GM23338 (cell line): ENCODE data around the gene CCDC134. TPM values are rescaled to one million over a fixed set of nuclear protein-coding genes. Genes with fewer than 3 reads are reported as not detected.

ENCODE experiments used
- ATAC-seq: fragments of 200-7000 bp; cut with Tn5 transposase; 3 replicates; pipeline ENCODE4 v1.9.1; 2020
- DNase-seq: peaks from one replicate; pipeline ENCODE4 v3.0.0-alpha.2; 2015; ENCODE audit warnings: low spot score
- H2AFZ ChIP-seq: fragments of 200-600 bp; sonication (generic); 2 replicates; pipeline ENCODE4 v1.8.0; 2016; ENCODE audit warnings: antibody characterized with exemption, mild to moderate bottlenecking, moderate library complexity
- H3F3A ChIP-seq: fragments of 200-600 bp; sonication (generic); replicated peaks from 2 replicates; pipeline ENCODE4 v1.8.0; 2017; ENCODE audit warnings: antibody characterized with exemption, mixed run types, low read depth
- H3K27ac ChIP-seq: fragments of 200-600 bp; sonication (generic); 2 replicates; pipeline ENCODE4 v1.6.1; 2016; ENCODE audit warnings: low read depth
- H3K27me3 ChIP-seq: fragments of 200-600 bp; sonication (generic); 2 replicates; pipeline ENCODE4 v1.8.0; 2016; ENCODE audit warnings: mild to moderate bottlenecking, mixed run types, moderate library complexity; ENCODE audit not compliant: insufficient read depth
- H3K36me3 ChIP-seq: fragments of 200-600 bp; sonication (generic); 2 replicates; pipeline ENCODE4 v1.8.0; 2016; ENCODE audit warnings: mild to moderate bottlenecking; ENCODE audit not compliant: insufficient read depth
- H3K4me1 ChIP-seq: fragments of 200-600 bp; sonication (generic); 2 replicates; pipeline ENCODE4 v1.8.0; 2016; ENCODE audit warnings: mild to moderate bottlenecking, moderate library complexity; ENCODE audit not compliant: insufficient read depth
- H3K4me2 ChIP-seq: fragments of 200-600 bp; sonication (generic); 2 replicates; pipeline ENCODE4 v1.7.1; 2017; ENCODE audit warnings: mixed run types
- H3K4me3 ChIP-seq: fragments of 200-600 bp; sonication (generic); 2 replicates; pipeline ENCODE4 v1.6.1; 2016; ENCODE audit warnings: mixed run types
- H3K79me2 ChIP-seq: fragments of 200-600 bp; sonication (generic); replicated peaks from 2 replicates; pipeline ENCODE4 v1.8.0; 2017; ENCODE audit warnings: mild to moderate bottlenecking; ENCODE audit not compliant: insufficient read depth
- H3K9me2 ChIP-seq: fragments of 200-600 bp; sonication (generic); 2 replicates; pipeline ENCODE4 v1.8.0; 2017; ENCODE audit not compliant: insufficient read depth
- H4K20me1 ChIP-seq: fragments of 200-600 bp; sonication (generic); replicated peaks from 2 replicates; pipeline ENCODE4 v1.8.0; 2017; ENCODE audit warnings: mild to moderate bottlenecking; ENCODE audit not compliant: insufficient read depth
- H3K27ac Mint-ChIP-seq: 2 replicates; pipeline ENCODE4 v1.8.0; 2020; ENCODE audit warnings: inconsistent platforms, mild to moderate bottlenecking, moderate library complexity, mixed read lengths
- H3K27me3 Mint-ChIP-seq: 3 replicates; pipeline ENCODE4 v1.8.0; 2022; ENCODE audit warnings: low read depth, mild to moderate bottlenecking, moderate library complexity, mixed read lengths, inconsistent platforms; ENCODE audit not compliant: insufficient read depth, poor library complexity
- H3K36me3 Mint-ChIP-seq: 3 replicates; pipeline ENCODE4 v1.8.0; 2021; ENCODE audit warnings: low read depth, mild to moderate bottlenecking, inconsistent platforms, moderate library complexity, mixed read lengths
- H3K4me1 Mint-ChIP-seq: 3 replicates; pipeline ENCODE4 v1.8.0; 2020; ENCODE audit warnings: mild to moderate bottlenecking, inconsistent platforms, mixed read lengths
- H3K4me3 Mint-ChIP-seq: 3 replicates; pipeline ENCODE4 v1.8.0; 2021; ENCODE audit warnings: moderate library complexity, mild to moderate bottlenecking, inconsistent platforms, mixed read lengths
- H3K9me3 Mint-ChIP-seq: 3 replicates; pipeline ENCODE4 v1.8.0; 2020; ENCODE audit warnings: moderate library complexity, mild to moderate bottlenecking, inconsistent platforms, mixed read lengths
- CTCF ChIP-seq, 2 experiments: fragments of 200-600 bp in 1 of 2; sonication (generic) in 1 of 2; conservative IDR thresholded peaks; 2 replicates each; pipeline versions ENCODE4 v1.5.1 to v1.6.1; 2016 to 2017; ENCODE audit warnings: antibody characterized with exemption in 2 of 2, low read depth in 2 of 2, mild to moderate bottlenecking in 2 of 2, moderate library complexity in 1 of 2
- NANOG ChIP-seq: IDR thresholded peaks from 2 replicates; pipeline ENCODE4 v1.6.1; 2016; ENCODE audit warnings: antibody characterized with exemption, borderline replicate concordance
- ZNF114 ChIP-seq: fragments of 250-450 bp; sonication (Bioruptor Pico); IDR thresholded peaks from 2 replicates; pipeline ENCODE4 v1.5.0; 2020; ENCODE audit warnings: mild to moderate bottlenecking, moderate library complexity
- ZNF331 ChIP-seq: fragments of 250-450 bp; sonication (Bioruptor Pico); IDR thresholded peaks from 2 replicates; pipeline ENCODE4 v1.5.0; 2020; ENCODE audit warnings: low read depth, mild to moderate bottlenecking, moderate library complexity
- ZNF462 ChIP-seq: fragments of 250-450 bp; sonication (Bioruptor Pico); IDR thresholded peaks from 2 replicates; pipeline ENCODE4 v1.5.0; 2020; ENCODE audit warnings: mild to moderate bottlenecking, moderate library complexity
- polyA plus RNA-seq: library from polyadenylated mRNA; unstranded; fragments of >200 nt; fragmentation: Nextera tagmentation; extraction: Ambion mirVana; gene quantifications from 2 replicates; pipeline ENCODE4 v1.2.1, GENCODE V29; 2016
- total RNA-seq: library from RNA; depleted of rRNA; stranded (reverse); fragments of >200 nt; shearing (Covaris generic); gene quantifications from 2 replicates; pipeline ENCODE4 v1.2.3, GENCODE V29; 2014

Gene CCDC134
- total and polyA plus RNA-seq, 2 experiments from 2014 or later, result 2.7 to 24.5 TPM

- TF ChIP-seq ZNF462 (CRISPR knock-in tag) (no peak), ZNF114 (CRISPR knock-in tag) (no peak), CTCF (conservative IDR thresholded peaks at IDR 0.05; ENCODE audit: low read depth in 2 of 2) (no peak), ZNF331 (CRISPR knock-in tag) (no peak)
These were observed 1.7 kb upstream of the CCDC134 start (continued) for GRCh38 chr22:41798736-41799135.

GRCh38 chr22:41799486-41800347 is 762 bp upstream of the CCDC134 start:
- H3K4me2 ChIP-seq, result peak overlapping the region; percentile 99
- H3K4me1 ChIP-seq, result peaks cover 19% of the 10 kb centered on the region
- no peaks in the 10 kb centered on the region; the same call in 1 of the 2 replicates for H3K36me3 ChIP-seq
- H3K36me3 Mint-ChIP-seq, result peaks cover 7% of the 10 kb centered on the region; the same call in 2 of the 3 replicates
- ATAC-seq (peak; percentile 55), DNase-seq (peak; percentile 43)
- peaks cover 5% of the 10 kb centered on the region for H3K27me3 Mint-ChIP-seq
- H3K4me3 ChIP-seq, result peak overlapping the region; percentile 94
- peak overlapping the region; percentile 89 for H3K4me3 Mint-ChIP-seq
- H3K27ac Mint-ChIP-seq, result peak overlapping the region; percentile 94
- no peaks in the 10 kb centered on the region for H3K9me2 ChIP-seq
- H4K20me1 ChIP-seq, result 0 out of 2 replicates have a peak, but pooled peaks cover 3% of the 10 kb centered on the region
- H3K27me3 ChIP-seq, result no peaks in the 10 kb centered on the region
- peak overlapping the region; percentile 97 for H2AFZ ChIP-seq
- peaks cover 36% of the 10 kb centered on the region for H3K79me2 ChIP-seq
- no peaks in the 10 kb centered on the region for H3K9me3 Mint-ChIP-seq
- peak overlapping the region; percentile 94 for H3K27ac ChIP-seq
- H3K4me1 Mint-ChIP-seq, result peaks cover 22% of the 10 kb centered on the region
- peaks cover 8% of the 10 kb centered on the region; the same call in 1 of the 2 replicates for H3F3A ChIP-seq
- TF ChIP-seq ZNF462 (CRISPR knock-in tag) (no peak), ZNF331 (CRISPR knock-in tag) (no peak), NANOG (no peak)
